ENCODE data around the gene ITIH3.

The ITIH3 gene

DNA sequence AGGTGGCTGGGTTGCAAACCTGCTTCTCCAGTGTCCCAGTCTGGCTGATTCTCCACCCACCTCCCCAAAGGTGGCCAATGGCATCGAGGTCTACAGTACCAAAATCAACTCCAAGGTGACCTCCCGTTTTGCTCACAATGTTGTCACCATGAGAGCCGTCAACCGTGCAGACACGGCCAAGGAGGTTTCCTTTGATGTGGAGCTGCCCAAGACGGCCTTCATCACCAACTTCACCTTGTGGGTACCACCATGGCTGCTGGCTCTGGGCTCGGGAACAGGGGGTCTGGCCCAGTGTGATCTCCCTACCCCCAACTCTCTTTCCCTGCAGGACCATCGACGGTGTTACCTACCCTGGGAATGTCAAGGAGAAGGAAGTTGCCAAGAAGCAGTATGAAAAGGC, 1.8 kb downstream of the ITIH3 start:
- DNase-seq: no peak

DNA sequence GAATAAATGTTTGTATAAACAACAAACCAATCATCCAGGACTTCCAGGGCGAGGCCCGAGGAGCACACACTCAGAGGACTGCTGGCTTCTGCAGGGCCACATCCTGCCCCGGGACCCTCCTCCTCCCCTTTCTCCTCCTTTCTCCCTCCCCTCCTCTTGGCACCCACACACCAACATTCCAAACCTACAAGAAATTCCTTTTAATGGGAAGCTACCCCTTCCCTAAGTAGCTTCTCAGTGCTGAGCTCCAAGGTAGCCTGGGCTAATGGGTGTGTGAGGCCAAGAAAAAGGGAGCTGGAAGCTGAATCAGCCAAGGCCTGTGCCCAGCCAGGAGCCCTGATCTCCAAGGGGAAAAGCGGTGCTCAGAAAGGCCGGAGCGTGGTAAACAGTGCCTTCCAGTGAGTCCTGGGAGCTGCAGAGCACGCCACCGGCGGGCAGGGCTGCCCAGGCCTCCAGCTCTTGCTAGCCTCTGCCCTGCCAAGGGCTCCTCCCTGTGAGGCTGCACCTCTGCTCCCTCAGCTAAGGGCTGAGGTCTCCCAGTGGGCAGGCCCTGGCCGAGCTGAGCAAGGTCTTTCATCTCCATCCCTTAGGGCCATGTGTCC, 3.9 kb downstream of the ITIH3 start:
- DNase-seq: no peak

DNA sequence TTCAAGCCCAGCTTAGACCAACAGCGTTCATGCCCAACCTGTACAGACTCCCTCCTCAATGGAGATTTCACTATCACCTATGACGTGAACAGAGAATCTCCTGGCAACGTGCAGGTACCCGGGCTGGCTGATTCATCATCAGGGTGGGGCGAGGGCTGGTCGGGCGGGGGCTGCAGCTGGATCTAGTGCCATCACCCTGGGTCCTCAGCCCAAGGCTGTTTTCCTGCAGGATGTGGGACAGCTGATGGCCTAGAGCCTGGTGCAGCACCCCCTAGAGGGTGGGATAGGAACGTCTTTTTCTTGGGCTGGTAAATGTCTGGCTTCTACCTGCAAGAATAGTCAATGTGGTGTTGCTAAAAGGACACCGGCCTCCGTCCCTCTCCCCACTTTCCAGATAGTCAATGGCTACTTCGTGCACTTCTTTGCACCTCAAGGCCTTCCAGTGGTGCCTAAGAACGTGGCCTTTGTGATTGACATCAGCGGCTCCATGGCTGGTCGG, 4.4 kb downstream of the ITIH3 start:
- peak; percentile 7 for DNase-seq

DNA sequence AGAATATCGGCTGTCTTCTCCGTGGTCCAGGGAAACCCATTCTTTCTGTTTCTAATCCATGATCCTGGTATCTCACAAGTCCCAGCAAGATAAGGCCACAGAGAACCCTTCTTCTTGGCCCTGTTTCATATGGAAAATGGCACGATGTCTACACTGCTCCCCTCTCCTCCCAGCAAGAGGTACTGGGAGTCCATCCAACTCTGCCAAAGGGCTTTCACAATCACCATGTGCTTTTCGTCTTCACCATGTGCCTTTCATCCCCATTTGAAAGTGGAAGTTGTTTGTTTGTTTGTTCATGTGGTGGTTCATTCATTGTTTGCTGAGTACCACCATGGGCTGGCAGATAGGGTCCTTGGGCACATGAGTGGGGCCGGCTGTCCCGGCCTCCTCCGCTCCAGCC, 5.5 kb downstream of the ITIH3 start:
- DNase-seq: no peak

DNA sequence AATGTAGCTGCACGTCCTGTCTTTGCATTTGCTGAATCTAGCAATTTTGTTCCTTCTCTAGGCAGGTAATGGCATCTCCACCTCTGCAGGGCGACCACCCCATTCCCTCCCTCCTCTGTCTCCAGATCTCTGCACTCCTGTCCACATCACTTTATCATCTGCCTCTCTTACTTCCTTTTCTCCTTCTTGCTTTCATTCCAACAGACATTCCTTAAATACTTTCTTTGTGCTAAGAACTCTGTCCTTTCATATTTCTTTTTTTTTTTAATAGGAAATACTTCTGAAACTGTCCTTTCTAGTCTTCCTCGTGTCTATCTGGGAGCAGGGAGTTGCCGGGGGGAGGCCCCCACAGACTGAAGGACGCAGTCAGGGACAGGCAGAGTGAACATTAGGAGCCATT, 7.2 kb downstream of the ITIH3 start:
- no peak for DNase-seq

DNA sequence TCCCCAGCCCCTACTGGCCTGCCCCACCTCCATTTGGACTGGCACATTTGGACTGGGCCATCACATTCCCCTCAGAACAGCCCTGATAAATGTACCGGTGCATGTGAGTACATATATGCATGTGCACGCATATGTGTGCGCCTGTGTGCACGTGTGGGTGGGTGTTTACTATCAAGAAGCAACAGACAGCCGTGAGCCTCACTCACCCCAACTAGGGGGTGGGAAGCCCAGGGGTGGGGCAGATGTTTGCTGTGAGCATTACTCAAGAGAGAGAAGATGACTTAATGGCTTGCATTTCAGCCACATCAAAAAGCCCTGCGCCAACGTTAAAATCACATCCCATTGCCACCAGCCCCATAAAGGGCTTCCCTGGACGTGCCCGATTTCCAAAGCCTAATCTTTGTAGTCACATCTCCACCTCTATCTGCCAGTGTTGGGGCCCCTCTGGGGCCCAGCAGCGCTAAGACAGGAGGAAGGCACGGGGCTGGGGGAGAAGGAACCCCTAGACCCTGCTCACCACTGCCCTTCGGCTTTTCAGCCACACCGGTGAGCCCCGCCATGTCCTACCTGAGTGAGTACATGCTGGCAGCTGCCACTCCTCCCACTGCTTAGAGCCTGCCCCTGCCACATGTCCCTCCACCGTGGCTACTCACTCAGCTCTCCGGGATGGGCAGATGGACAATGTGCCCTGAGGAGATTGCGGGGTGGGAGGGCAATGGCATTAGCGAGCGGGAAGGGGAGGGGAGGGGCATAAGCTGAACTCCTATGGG, 10.9 kb downstream of the ITIH3 start:
- DNase-seq: no peak

DNA sequence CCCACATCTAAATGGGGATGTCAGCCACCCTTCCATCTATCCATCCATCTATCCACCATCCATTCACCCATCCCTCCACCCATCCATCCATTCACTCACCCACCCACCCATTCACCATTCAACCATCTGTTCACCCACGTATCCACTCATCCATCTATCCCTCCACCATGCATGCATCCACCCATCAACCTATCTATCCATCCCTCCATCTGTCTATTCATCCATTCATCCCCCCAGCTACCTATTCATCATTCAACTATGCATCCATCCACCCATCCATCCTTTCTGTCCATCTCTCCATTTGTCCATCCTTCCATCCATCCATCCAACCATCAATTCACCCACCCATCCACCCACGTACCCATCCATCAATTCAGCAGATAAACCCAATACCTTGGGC, 14.6 kb downstream of the ITIH3 start:
- no peak for DNase-seq

DNA sequence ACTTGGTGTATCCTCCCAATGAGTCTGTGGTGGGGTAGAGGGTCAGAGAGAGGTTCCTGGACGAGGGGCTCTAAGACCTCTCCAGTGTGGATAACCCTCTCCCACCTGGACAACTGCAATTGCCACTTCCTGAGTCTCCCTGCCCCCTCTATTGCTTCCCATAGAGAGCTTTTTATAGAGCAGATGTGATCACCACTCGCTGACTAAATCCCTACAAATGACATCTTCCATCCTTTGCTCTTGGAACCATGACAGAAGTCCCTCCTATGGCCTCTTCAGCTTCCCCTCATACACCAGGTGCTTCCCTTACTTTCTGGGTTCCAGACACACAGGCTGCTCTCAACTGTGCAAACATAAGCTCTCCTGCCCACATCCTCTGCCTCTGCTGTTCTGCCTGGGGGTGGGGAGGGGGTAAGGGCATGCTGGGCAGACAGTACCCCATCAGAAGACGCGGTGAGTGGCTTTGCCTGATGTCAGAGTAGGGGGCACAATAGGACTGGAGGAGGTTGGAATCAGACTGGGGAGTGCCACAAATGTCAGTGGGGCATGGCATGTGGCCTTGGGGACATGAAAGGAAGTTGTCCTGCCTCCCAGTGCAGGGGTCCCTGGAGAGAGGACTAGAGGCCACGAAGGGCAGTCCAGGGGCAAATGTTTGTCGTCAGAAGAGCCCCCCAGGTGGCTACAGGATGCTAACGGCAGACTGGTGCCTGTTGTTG, 15.2 kb downstream of the ITIH3 start:
- DNase-seq: peak; percentile 60

DNA sequence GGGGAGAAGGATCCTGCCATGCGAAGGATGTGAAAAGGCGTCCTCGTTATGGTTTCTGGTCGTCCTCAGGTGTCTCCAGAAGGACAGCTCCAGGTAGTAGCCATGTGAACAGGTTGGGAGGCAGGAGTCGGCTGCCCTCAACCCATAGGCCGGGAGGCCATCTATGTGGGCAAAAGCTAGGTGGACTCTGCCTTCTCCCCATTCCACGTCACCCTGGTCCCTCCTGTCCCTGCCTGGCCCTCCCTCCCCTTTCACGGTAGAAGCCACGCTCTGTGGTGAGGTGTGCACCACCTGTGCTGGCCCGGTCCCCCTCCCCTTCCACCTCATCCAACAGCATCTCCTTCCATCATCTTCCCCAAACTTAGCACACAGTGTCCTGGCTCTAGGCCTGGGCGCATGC, 16.3 kb downstream of the ITIH3 start:
- no peak for DNase-seq

DNA sequence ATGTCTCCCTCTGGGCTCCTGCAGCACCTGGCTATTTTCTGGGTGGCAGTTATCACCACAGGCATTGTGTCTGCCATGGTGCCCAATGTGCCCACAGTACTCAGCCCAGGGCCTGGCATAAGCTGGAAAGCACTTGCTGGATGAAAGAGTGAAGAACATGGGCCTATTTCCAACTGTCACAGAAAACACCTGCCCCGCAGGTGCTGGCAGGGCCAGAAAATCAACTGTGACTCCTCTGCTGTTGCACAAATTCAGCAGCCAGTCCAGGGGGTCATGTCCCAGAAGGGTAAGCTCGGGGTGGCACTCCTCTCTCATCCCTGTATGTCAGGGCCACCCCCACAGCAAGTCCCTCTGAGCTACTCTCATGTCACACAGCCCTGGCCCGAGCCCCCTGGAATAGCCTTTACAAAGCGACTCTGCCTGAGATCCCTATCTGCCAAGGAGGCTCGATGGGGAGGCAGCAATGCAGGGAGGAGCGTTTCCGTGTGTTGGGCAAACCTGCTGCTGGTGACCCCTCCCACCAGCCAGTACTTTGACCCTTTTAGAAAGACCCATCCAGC, 16.9 kb downstream of the ITIH3 start:
- no peak for DNase-seq

DNA sequence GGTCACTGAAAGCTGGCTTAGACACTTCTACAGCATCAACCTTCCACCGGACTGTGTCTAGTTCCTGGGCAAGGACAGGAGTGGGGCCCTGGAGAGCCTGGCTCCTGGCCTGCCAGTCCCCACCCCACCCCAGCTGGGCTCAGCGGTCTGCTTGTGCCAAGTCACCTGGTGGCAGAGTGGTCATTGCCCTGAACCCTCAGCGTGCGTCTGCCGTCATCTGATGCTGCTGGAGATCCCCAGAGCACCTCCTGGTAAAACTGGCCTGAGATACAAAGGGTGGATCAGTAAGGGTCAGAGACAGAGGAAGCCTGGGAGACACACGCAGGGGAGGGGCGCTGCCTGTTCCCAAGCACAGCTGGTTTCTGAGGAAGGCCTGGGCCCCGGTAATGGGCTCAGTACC, 19.2 kb downstream of the ITIH3 start:
- DNase-seq: no peak

DNA sequence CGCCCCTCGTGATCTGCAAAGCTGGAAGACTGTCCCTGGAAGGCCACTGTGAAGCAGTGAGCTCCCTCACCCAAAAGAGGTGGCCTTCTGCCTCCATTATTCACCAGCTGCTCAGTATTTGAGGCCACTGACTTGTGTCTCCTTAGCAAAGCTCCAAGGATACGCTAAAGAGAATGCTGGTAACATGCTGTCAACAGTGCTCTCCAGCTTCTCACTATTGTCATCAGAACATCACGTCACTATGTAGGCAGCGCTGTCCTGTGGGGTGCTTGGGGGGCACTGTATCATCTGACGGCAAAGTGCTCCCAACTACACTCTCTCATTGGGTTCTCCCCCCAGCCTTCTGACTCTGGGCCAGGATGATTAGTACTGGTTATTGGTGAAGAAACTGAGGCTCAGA, 21.6 kb downstream of the ITIH3 start:
- no peak for DNase-seq

DNA sequence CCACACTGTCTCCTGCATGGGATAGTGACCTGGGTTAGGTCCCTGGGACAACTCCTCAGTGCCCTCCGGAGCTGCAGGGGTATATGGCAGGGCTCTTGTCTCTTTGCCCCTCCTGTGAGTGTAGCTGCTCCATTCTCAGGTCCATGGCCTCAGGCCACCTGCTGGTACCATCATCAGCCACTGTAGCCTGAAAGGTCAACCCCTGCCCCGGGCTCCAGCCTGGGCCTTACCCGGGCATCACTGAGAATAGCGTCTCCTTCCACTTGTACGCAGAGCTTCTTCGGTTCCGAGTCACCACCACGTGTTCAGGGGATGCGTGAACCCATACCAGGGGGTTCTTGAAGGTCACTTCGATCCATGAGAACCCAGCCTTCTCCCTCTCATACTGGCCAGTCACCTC, 22.1 kb downstream of the ITIH3 start:
- no peak for DNase-seq

DNA sequence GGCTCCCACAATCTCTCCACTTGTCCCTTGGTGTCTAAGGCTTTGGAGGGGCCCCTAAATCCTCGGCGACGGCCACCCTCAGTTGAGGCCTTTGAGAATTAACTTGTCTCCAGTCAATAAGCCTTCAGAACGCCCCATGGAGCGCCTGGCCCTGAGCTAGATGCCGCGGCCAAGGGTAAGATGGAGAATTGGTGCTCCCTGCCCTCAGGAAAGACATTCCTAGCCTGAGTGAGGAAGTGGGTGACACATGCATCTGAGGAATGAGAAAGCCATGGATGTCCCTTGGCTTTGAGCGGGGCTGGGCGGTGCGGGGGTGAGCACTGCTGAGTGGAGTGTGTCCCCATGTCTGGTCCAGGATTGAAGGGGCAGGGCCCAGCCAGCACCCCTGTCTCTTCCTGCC, 22.6 kb downstream of the ITIH3 start:
- no peak for DNase-seq

DNA sequence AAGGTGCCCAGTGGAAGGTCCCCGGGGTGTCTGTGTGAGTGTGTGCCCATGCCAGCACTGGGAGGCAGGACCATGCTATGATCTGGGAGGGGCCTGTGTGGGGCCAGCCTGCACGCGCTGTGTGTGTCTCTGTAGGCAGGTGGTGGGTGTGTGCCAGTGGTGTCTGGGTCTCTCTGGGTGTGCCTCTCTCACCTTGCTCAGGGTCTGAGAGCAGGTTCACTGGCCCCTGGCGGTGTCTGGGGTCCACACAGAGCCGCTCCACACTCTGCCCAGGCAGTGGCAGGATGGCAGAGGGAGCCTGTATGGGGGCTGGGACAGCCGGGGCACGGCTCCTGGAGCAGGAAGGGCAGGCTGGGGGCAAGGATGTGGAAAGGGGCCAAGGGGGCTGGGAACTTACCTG, 23.3 kb downstream of the ITIH3 start:
- DNase-seq: no peak

DNA sequence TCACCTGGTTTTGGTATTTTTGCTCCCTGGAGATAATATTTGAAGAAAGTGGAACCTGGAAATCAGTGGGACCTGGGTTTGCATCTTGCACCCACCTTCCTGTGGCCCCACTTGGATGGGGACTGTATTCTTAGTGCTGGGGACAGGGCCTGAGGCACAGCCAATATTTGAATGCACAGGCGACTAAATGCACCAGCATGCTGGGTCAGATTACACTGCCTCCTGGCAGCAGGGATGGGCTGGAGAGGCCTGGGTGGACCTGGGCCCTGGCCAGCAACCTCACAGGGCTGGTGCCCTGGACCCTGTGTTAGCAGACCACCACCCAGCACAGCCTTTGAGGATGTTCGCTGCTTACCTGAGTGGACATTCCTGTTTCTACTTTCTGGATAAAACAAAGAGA, 25.3 kb downstream of the ITIH3 start:
- no peak for DNase-seq

DNA sequence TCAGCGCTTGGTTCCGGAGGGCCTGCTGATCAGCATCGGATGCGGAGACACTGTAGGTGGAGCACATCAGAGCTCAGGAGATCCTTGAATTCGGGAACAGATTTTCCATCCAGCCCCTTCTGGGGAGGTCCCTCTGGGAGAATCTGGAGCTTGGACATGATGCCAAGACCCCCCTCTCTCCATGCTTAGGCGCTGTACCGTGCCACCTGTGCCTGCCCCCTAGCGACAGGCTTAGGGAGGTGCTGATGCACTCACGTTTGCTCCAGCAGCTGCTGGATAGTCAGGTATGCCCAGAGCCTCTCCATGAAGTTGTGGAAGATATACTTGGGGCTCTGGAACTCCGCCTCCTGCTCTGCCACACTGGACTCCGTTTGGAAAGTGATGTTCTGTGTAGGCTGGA, 26.1 kb downstream of the ITIH3 start:
- DNase-seq: peak; percentile 19

DNA sequence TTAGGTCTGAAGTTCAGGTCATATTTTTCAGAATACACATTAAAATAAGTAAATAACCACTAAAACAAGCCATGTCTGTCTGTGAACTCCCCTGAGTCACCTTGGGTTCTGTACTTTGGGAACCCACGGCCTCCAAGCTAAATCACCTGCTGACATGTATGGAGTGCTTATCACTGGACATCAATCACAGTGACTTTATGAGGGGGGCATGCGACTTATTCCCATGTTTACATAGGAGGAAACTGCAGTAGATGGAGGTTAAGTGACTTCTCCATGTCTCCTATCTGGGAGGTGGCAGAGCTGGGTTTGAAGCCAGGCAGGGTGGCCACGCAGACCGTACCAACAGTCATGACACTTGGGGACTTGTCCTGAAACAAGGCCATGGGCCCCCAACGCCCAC, 27.8 kb downstream of the ITIH3 start:
- DNase-seq: no peak

DNA sequence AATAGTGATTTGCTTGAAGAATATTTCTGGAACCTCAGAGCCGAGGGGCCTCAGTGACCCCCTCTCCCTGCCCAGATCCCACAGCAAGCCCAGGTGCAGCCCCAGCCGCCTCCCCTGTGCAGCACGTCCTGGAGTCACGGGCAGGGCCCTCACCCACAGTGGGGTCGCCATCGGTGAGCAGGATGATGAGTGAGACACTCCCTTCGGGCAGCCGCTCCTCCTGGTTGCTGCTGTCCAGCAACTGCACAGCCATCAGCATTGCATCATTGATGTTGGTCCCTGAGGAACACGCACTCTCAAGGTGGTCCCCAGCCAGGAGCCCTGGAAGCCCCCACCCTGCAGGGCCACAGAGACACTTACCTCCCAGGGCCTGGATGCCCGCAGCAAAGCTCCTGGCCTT, 29.4 kb downstream of the ITIH3 start:
- no peak for DNase-seq

DNA sequence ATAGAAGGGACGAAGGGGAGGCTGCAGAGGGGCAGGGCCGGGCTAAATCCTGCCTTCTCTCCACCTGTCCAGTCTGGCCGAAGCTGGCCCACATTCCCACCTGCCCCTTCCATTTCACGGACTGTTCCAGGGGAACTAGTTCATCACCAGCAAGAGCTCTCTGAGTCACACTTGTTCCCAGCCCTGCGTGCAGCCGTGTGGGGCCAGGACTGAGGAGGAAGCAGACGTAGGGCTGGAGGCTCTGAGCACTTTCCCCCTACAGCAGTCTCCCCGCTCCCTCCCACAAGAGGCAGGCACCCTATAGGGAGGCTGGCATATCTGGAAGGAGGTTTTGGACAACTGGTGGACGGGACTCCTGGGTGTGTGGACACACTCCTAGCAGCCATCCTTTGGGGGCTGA, 32.8 kb downstream of the ITIH3 start:
- no peak for DNase-seq

DNA sequence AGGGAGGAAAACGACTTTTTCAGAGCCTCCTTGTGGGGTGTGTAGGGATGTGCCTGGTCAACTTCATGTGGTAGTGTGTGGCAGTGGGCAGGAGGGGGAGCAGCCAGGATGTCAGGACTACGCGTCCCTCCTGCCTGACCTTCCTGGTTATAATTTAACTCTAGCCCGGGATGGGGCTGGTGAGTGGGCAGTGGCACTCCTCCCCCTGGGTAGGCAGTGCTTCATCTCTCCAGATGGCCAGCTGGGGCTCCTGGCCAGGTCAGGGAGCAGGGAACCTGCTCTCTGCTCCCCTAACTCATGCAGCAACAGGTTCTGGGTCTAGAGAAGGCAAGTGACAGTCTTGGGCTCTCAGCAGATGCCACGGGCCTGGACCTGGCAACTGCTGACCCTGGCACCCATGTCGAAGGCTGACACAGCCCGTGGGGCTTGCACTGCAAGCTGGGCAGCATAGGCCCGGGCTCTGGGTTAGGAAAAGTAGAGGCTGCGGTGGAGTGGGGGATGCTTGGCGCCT, 33.3 kb downstream of the ITIH3 start:
- DNase-seq: no peak

DNA sequence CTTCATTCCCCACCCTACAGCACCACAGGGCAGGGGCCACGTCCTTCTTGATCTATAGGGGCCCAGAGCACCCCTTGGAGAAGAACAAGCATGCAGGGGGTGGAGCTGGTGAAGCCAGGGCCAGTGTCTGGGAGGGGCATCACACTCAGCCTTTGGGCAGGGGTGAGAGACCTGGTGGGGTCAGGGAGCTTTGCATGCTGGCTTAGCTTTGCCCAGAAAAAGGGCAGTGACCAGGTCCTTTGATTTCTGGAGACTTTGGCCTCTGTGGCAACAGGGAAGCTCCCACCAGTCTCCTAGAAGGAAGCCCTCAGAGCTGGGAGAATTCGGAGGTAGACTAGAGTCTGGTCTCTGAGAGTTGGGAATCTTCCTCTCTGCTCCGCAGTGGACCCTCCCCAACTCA, 34.9 kb downstream of the ITIH3 start:
- no peak for DNase-seq

DNA sequence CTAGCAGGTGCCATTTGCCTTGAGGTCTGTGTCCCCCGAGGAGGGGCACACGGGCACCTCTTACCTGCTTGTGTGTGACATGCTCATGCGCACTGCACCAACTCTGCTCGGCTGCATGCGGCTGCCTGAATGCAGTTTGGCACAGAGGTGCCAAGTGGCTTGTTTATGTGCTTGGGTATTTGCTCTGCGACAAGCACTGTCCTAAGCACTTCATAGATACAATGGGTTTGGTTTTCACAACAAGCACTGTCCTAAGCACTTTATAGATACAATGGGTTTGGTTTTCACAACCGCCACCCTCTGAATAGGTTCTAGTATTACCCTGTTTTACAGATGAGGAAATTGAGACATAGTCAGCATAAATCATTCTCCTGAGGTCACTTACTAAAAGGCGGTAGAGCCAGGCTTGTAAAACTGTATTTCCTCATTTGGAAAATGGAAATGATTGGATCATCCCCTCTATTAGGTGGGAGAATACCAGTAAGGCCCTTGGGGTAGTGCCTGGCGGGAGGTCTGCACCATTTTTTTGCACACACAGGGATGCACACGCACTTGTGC, 35.4 kb downstream of the ITIH3 start:
- peak; percentile 77 for DNase-seq

Measured in NCI-H510A treated with DMSO at 0.1 percent for 48 hours (cell line).